NCI-H1930 (cell line): ENCODE results near the gene REG1A.

ENCODE experiments used
- DNase-seq, 2 experiments: peaks; one replicate each; lab custom pipeline; 2025; lab: John Stamatoyannopoulos, UW

The REG1A gene, protein sequence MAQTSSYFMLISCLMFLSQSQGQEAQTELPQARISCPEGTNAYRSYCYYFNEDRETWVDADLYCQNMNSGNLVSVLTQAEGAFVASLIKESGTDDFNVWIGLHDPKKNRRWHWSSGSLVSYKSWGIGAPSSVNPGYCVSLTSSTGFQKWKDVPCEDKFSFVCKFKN

DNA sequence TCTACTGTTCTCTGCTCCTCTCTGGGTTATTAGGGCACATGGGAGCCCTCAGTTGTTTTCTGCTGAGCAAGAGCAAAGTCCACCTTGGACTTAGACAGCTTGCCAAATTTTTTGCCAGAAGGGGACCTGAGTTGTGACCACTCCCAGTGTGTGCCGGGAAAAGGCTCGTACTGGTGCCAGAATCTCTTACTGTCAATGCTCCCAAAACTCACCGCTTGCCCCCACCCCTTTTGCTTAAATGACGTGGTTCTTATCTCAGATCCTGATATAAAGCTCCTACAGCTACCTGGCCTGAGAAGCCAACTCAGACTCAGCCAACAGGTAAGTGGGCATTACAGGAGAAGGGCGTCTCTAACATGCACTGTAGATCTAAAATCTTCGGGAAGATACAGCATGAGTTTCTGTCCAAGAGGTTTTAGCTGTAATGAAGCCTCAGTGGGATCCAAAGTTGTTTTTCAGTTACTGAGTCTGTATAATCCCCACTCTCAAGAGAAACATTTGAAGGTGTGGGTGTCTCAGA lies at the start of gene REG1A:
Gene REG1A (plus strand): TSS at position 295 of the 520 bp plus-strand sequence. CDS start 374 bp downstream, outside the sequence.
- no peak for DNase-seq

DNA sequence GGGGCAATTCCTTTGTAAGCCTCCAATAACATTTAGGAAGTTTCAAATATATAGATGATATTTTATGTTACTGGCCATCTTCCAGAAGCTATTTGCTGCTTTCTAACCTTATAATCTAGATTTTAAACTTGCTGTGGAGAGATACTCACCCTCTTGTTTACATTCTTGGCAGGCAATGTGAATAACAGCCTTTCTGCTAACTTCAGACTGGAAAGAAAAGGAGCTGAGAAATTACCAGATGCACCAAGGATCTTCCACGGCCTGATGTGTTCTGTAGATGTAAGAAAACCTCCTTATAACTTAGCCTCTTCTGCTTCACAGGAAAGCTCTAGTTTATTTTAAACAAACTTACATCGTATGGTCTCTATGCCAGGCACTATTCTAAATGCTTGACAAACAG lies 49.2 kb upstream of the REG1A start:
- DNase-seq: no peak

DNA sequence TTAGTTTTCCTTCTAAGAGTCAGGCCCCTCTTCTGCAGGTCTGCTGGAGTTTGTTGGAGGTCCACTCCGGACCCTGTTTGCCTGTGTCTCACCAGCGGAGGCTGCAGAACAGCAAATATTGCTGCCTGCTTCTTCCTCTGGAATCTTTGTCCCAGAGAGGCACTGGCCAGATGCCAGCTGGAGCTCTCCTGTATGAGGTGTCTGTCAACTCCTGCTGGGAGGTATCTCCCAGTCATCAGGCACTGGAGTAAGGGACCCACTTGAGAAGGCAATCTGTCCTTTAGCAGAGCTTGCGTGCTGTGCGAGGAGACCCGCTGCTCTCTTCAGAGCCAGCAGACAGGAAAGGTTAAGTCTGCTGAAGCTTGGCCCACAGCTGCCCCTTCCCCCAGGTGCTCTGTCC lies 37.3 kb upstream of the REG1A start:
- DNase-seq: no peak

- DNase-seq: no peak
Observed at GRCh38 chr2:79083597-79084251, 36.6 kb upstream of the REG1A start.

DNA sequence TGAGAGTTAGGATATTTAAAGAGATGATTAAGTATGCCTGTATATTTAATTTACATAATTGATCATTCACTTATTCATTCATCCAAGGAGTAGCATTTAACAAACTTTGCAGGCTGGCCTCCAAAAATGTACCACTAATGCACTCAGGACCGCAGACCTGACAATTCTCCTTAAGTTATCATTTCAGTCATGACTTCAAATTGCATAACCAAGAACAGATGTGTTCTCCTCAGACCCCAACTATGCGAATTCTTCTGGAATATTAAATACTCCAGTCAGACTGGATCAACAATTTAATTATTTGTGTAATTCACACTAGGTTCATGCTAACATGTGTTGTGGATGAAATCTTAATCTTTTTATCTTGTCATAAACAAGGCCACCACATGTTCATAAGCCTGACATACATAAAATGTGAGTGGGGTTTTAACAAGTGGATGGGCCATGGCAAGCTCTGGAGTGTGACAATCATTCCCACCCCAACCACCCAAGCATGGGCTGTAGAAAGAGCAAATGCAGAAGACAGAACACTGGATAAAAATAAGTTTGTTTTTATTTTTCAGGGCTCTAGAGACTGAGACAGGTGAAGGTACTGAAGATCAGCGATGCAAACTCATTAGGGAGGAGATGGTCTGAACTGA lies 35.7 kb upstream of the REG1A start:
- DNase-seq: no peak

DNA sequence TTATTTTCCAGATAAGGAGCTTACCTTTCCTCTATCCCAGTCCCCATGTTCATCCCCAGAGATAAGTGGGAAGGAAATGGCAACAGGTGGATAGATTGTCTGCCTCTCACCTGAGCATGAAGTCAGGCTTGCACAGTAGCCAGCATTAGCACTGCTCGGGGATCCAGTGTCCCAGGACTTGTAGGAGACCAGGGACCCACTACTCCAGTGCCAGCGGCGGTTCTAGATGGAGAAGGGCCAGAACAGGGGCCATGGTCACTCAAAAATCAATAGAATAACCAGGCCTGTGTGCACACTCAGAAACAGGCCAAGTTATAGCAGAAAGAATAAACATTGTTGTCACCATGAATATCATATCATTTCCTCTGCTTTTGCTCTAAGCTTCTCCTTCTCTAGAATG lies 34.9 kb upstream of the REG1A start:
- no peak for DNase-seq

GRCh38 chr2:79086255-79086654 lies 34.0 kb upstream of the REG1A start:
- DNase-seq: no peak

- no peak for DNase-seq
Observed at GRCh38 chr2:79087785-79088364, 32.4 kb upstream of the REG1A start, which contains the start of gene REG1B. Gene REG1B (minus strand): TSS chr2:79087993. CDS start chr2:79087612, 381 bp downstream.

DNA sequence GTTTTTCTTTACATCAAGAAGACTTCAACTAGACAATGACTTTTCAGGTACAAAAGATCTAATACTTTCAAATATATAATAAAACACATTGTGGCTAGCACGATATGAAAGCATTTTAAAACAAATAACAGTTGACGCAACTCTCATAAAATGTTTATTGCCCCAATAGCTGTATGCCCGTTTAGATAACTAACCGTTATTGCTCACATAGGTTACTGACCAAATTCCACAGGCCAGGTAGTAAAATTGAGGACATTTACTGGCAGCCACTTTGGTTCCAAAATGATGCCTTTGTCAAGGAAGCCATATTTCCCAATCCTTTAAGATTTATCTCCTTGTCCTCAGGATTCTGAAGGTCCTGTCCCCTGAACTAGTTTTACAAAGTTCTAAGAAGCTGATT lies 29.6 kb upstream of the REG1A start:
- no peak for DNase-seq

DNA sequence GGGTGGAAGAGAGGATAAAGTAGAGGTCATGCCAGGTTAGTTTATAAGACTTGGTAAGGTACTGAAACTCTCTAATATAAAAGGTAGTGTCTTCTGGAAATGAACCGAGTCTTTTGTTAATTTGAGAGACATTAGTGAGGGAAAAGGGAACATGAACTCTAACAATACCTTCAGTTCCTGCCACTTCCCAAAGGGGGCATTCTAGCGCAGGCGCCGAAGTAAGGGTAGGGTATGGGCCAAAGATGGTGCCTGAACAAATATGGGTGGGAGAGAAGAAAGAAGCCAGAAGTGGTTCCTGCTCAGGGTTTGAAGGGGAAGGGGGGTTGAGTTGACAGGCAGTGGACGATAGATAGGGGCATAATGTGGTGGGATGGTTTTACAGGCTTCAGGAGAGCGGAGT lies 22.4 kb upstream of the REG1A start:
- DNase-seq: no peak

DNA sequence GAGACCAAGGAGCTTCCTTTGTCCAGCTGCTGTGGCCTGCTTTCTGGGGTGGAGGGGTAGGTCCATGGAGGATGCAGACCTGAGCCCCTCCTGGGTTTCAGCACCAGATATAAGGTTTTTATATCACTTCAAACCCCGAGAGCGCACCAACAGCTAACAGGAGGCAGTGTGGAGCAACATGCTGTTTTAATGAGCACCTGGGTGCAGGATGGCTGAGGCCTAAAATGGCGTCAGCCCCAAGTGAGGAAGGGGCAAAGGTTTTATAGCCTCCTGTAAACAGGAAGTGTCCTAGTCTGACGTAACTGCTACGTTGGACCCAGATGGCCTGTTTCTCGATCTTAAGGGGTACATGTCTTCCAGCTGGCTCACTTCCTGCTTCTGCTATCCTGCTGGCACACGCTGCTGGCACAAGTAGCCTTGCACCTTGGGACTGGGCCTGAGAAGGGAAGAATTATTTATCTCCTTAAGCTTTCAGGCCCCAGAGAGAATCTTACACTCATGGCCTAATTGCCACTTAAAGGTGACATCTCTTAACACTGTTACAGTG lies 21.1 kb upstream of the REG1A start:
- no peak for DNase-seq

DNA sequence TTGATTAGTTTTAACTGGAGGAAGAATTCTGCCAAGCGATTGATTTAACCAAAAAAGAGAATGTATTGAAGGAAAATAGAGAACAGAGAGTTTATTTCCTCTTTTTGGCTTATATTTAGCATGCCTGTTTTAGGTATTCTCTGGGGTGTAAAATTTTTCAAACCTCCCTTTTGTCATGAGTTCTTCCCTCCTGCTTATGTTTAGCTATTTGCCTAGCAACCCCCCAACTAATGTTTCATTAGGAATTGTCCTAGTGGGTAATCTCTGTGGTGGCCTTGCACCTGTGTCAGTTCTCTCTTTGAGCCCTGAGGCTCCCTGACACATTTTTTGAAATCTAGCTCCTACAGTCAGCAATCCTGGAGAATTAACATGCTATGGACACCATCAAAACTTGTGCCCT lies 20.0 kb upstream of the REG1A start:
- DNase-seq: no peak

DNA sequence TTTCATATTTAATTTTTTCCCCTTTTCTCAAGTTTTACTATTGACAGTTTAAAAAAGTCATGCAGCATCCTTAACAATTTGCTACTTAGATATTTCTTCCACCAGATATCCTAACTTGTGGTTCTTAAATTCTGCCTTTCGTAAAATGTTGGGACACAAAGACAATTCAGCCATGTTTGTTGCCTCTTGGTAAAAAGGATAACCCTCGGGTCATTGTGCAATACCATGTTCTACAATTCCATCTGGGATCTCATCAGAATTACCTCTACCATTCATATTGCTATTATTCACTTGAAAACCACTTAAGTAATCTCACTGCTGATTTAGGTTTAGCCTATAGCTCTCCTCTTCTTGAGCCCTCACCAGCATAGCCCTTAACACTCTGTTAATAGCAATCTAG lies 19.3 kb upstream of the REG1A start:
- no peak for DNase-seq

DNA sequence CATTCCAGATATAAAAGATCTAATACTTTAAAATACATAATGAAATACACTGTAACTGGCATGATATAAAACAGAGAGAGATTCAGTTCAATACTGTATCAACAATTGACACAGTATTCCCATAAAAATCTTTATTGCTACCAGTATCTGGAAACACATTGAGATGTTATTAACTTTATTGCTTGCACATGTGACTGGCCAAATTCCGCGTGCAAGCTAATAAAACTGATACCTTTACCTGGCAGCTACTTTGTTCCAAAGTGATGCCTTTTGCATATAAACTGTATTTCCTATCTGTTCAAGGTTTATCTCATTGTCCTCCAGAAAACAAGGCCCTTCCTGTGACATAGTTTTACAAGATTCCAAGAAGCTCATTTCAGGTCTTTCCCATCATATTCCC lies 17.1 kb upstream of the REG1A start:
- no peak for DNase-seq

- DNase-seq: no peak
Observed at GRCh38 chr2:79105259-79105658, 15.0 kb upstream of the REG1A start.

- no peak for DNase-seq
Observed at GRCh38 chr2:79112269-79112668, 8.0 kb upstream of the REG1A start.

DNA sequence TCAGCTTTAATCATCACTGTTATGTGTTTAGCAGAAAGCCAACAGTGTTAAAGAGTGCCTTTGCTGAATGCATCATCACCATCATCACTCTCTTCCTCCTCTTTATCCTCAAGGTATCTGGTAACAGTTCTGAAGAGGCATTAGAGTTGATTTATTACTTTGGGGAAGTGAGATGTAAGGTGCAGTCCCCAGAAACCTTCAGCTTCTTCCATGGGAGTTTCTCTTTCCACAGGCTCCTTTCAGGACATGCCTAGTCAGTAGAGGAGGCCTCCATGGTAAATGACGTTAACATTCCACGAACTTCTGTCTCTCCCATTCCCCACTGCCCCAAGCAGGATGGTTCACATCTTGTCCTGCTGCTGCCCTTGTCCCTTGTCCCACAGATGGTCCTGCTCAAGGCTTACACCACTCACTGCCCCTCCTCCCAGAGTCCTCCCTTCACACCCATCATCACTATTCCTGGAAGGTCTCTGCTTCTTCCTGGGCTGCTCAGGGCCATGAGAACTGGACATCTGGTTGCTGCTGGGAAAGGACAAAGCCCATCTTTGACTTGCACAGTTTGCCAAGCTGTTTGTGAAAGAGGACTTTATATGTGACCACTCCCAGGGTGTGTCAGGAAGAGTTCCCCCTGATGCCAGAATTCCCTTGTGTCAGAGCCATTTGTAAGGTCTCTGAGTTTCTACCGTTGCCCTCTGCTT lies 5.3 kb upstream of the REG1A start:
- no peak for DNase-seq

DNA sequence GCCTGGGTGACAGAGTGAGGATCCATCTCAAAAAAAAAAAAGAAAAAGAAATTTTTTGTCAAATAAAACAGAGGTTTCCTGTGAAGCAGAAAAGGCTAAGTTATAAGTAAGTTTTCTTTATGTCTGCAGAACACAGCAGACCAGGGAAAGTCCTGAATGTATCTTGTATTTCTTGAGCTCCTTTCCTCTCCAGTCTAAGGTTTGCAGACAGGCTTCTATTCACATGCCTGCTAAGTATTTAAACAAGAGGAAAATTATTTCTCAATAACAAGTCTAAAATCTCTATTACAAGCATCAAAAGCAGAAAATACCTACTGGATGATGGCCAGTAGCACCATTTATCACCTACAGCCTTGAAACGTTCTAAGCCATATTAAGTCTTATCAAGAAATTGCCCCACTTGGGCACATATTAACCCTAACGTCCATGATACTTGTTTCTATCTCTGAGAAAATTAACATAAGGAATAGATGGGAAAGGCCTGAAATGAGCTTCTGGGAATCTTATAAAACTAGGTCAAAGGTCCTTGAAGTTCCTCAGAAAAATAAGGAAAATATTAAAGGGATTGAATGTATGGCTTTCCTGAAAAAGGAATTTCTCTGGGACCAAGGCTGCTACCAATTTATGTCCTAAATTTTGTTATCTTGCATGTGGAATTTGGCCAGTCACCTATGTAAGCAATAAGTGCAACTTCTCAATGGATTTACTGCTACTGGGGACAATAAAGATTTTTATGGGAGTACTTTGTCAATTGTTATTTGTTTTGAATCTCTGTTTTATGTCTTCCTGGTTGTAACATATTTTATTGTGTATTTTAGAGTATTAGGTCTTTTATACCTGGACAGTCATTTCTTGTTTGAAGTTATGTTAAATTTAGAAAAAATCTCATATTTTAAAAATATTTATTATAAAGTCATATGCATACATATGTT lies 3.0 kb upstream of the REG1A start:
- DNase-seq: no peak

GRCh38 chr2:79122676-79123075 lies 2.4 kb downstream of the REG1A start:
- DNase-seq: no peak

GRCh38 chr2:79124907-79125720 lies 4.8 kb downstream of the REG1A start:
- no peak for DNase-seq
